H1 (cell line): ENCODE results near the gene NPAS4. TPM values are rescaled to one million over a fixed set of nuclear protein-coding genes. Genes with fewer than 3 reads are reported as not detected.

Source experiments
- ASH2L ChIP-seq: fragments of 200-600, 300-600 bp; sonication (generic); IDR thresholded peaks from one replicate; pipeline ENCODE4 v1.7.1; 2017; ENCODE audit warnings: low read length
- BCL11A ChIP-seq, 2 experiments: IDR thresholded peaks; one replicate each; pipeline ENCODE4 v1.6.1; 2011; ENCODE audit warnings: low read depth in 2 of 2, low read length in 2 of 2, mild to moderate bottlenecking in 2 of 2
- CEBPB ChIP-seq: IDR thresholded peaks from 2 replicates; pipeline ENCODE4 v1.6.1; 2012; ENCODE audit warnings: low read depth, low read length
- NANOG ChIP-seq: IDR thresholded peaks from 2 replicates; pipeline ENCODE4 v1.6.1; 2011; ENCODE audit warnings: low read length, low read depth, mild to moderate bottlenecking, inconsistent platforms; ENCODE audit not compliant: insufficient read depth, poor library complexity, severe bottlenecking
- POLR2A ChIP-seq, 2 experiments: IDR thresholded peaks; 1 replicate in 1 of 2; 2 replicates in 1 of 2; pipeline ENCODE4 v1.6.1; 2011; ENCODE audit warnings: low read depth in 2 of 2, low read length in 2 of 2, mild to moderate bottlenecking in 2 of 2; ENCODE audit errors: control extremely low read depth in 1 of 2
- RBBP5 ChIP-seq: IDR thresholded peaks from 2 replicates; pipeline ENCODE4 v1.7.1; 2012; ENCODE audit warnings: low read depth, mild to moderate bottlenecking, inconsistent platforms, low read length, moderate library complexity, borderline replicate concordance
- RNF2 ChIP-seq: fragments of 200-900, 300-1000 bp; sonication (generic); IDR thresholded peaks from 2 replicates; pipeline ENCODE4 v1.7.1; 2016; ENCODE audit warnings: borderline replicate concordance, low read depth, mild to moderate bottlenecking, antibody characterized with exemption, low read length; ENCODE audit not compliant: poor library complexity, severe bottlenecking; ENCODE audit errors: missing control alignments
- SIRT6 ChIP-seq: IDR thresholded peaks from one replicate; pipeline ENCODE4 v1.7.1; 2012; ENCODE audit warnings: low read length, inconsistent platforms
- TAF1 ChIP-seq: IDR thresholded peaks from 2 replicates; pipeline ENCODE4 v1.6.1; 2011; ENCODE audit warnings: mild to moderate bottlenecking, low read depth, low read length
- TAF7 ChIP-seq: optimal IDR thresholded peaks from 2 replicates; pipeline ENCODE3; 2011; ENCODE audit warnings: low read depth, mild to moderate bottlenecking, inconsistent platforms, low read length, moderate library complexity, borderline replicate concordance
- TCF12 ChIP-seq: IDR thresholded peaks from 2 replicates; pipeline ENCODE4 v1.6.1; 2011; ENCODE audit warnings: low read depth, mild to moderate bottlenecking, low read length
- TEAD4 ChIP-seq: IDR thresholded peaks from 2 replicates; pipeline ENCODE4 v1.6.1; 2012; ENCODE audit warnings: low read depth, low read length, inconsistent platforms, mixed read lengths
- polyA plus RNA-seq, 7 experiments: library from polyadenylated mRNA; depleted of rRNA in 3 of 7; stranded (reverse) in 5 of 7; unstranded in 2 of 7; fragments of >200 nt in 5 of 7; fragments of 200-250 nt in 2 of 7; gene quantifications; 1 replicate in 5 of 7; 2 replicates in 1 of 7; 4 replicates in 1 of 7; pipeline versions ENCODE4 v1.2.1 to v1.2.3, GENCODE V29; 2011 to 2013; ENCODE audit warnings: missing spikeins in 2 of 7, mixed read lengths in 2 of 7
- total RNA-seq: library from RNA; stranded (reverse); fragmentation: NEBNext Ultra II Directional; extraction: Animal tissue kit (Norgen Biotek cat#: 25700); gene quantifications from 2 replicates; pipeline ENCODE4 v1.2.1, GENCODE V29; 2021
- TF ChIP-seq, protein P1 (sequence below): fragments of 300-600 bp; sonication (generic); IDR thresholded peaks from 2 replicates; pipeline ENCODE4 v1.7.1; 2012; ENCODE audit warnings: low read length, moderate library complexity, mild to moderate bottlenecking, inconsistent platforms; ENCODE audit not compliant: insufficient replicate concordance

The NPAS4 gene
- total and polyA plus RNA-seq, 2 of the 8 experiments (the other 6 are each of a cell fraction or from before 2014, with no cell fraction given) = 0.73 to 0.99 TPM

DNA sequence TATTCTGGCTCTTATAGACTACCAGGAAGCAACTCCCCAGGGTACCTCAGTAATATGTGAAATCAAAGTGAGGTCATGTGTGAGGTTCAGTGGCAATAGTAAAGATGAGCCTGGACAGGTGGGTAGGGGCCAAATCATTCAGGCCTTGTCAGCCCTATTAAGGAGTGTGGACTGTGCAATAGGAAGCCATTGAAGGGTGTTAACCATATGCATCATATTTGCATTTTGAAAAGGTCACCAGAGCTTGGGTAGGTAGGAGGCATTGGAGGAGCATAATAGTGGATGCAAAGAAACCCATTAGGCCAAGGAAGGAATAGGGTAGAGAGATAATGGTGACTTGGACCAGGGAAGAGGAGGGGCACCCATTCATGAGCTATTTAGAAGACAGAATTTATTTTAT, 26.2 kb downstream of the NPAS4 start (continued):
- TF ChIP-seq, protein P1, sequence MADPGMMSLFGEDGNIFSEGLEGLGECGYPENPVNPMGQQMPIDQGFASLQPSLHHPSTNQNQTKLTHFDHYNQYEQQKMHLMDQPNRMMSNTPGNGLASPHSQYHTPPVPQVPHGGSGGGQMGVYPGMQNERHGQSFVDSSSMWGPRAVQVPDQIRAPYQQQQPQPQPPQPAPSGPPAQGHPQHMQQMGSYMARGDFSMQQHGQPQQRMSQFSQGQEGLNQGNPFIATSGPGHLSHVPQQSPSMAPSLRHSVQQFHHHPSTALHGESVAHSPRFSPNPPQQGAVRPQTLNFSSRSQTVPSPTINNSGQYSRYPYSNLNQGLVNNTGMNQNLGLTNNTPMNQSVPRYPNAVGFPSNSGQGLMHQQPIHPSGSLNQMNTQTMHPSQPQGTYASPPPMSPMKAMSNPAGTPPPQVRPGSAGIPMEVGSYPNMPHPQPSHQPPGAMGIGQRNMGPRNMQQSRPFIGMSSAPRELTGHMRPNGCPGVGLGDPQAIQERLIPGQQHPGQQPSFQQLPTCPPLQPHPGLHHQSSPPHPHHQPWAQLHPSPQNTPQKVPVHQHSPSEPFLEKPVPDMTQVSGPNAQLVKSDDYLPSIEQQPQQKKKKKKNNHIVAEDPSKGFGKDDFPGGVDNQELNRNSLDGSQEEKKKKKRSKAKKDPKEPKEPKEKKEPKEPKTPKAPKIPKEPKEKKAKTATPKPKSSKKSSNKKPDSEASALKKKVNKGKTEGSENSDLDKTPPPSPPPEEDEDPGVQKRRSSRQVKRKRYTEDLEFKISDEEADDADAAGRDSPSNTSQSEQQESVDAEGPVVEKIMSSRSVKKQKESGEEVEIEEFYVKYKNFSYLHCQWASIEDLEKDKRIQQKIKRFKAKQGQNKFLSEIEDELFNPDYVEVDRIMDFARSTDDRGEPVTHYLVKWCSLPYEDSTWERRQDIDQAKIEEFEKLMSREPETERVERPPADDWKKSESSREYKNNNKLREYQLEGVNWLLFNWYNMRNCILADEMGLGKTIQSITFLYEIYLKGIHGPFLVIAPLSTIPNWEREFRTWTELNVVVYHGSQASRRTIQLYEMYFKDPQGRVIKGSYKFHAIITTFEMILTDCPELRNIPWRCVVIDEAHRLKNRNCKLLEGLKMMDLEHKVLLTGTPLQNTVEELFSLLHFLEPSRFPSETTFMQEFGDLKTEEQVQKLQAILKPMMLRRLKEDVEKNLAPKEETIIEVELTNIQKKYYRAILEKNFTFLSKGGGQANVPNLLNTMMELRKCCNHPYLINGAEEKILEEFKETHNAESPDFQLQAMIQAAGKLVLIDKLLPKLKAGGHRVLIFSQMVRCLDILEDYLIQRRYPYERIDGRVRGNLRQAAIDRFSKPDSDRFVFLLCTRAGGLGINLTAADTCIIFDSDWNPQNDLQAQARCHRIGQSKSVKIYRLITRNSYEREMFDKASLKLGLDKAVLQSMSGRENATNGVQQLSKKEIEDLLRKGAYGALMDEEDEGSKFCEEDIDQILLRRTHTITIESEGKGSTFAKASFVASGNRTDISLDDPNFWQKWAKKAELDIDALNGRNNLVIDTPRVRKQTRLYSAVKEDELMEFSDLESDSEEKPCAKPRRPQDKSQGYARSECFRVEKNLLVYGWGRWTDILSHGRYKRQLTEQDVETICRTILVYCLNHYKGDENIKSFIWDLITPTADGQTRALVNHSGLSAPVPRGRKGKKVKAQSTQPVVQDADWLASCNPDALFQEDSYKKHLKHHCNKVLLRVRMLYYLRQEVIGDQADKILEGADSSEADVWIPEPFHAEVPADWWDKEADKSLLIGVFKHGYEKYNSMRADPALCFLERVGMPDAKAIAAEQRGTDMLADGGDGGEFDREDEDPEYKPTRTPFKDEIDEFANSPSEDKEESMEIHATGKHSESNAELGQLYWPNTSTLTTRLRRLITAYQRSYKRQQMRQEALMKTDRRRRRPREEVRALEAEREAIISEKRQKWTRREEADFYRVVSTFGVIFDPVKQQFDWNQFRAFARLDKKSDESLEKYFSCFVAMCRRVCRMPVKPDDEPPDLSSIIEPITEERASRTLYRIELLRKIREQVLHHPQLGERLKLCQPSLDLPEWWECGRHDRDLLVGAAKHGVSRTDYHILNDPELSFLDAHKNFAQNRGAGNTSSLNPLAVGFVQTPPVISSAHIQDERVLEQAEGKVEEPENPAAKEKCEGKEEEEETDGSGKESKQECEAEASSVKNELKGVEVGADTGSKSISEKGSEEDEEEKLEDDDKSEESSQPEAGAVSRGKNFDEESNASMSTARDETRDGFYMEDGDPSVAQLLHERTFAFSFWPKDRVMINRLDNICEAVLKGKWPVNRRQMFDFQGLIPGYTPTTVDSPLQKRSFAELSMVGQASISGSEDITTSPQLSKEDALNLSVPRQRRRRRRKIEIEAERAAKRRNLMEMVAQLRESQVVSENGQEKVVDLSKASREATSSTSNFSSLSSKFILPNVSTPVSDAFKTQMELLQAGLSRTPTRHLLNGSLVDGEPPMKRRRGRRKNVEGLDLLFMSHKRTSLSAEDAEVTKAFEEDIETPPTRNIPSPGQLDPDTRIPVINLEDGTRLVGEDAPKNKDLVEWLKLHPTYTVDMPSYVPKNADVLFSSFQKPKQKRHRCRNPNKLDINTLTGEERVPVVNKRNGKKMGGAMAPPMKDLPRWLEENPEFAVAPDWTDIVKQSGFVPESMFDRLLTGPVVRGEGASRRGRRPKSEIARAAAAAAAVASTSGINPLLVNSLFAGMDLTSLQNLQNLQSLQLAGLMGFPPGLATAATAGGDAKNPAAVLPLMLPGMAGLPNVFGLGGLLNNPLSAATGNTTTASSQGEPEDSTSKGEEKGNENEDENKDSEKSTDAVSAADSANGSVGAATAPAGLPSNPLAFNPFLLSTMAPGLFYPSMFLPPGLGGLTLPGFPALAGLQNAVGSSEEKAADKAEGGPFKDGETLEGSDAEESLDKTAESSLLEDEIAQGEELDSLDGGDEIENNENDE = no peak
- TF ChIP-seq TEAD4 = no peak
- no peak for TF ChIP-seq TAF7
- no peak for TF ChIP-seq SIRT6
- no peak for TF ChIP-seq RBBP5
- no peak for TF ChIP-seq BCL11A (IDR thresholded peaks at IDR 0.05; ENCODE audit: low read depth in 2 of 2, low read length in 2 of 2)
- TF ChIP-seq NANOG = no peak
- no peak for TF ChIP-seq TAF1
- no peak for TF ChIP-seq CEBPB
- no peak for TF ChIP-seq TCF12
- no peak for TF ChIP-seq POLR2A (IDR thresholded peaks at IDR 0.05; ENCODE audit: control extremely low read depth in 1 of 2, low read depth in 2 of 2, low read length in 2 of 2)
- no peak for TF ChIP-seq RNF2
- no peak for TF ChIP-seq ASH2L
